Measurements from ENCODE around the gene RADIL.
A peak's percentile ranks its signal among the peaks of the same experiment; 100 is the strongest.
"Not testable (repeated sequence)": the region's sequence is repeated elsewhere in the genome, so short reads cannot be mapped to it uniquely, and the experiment has no call there.

RADIL gene

DNA sequence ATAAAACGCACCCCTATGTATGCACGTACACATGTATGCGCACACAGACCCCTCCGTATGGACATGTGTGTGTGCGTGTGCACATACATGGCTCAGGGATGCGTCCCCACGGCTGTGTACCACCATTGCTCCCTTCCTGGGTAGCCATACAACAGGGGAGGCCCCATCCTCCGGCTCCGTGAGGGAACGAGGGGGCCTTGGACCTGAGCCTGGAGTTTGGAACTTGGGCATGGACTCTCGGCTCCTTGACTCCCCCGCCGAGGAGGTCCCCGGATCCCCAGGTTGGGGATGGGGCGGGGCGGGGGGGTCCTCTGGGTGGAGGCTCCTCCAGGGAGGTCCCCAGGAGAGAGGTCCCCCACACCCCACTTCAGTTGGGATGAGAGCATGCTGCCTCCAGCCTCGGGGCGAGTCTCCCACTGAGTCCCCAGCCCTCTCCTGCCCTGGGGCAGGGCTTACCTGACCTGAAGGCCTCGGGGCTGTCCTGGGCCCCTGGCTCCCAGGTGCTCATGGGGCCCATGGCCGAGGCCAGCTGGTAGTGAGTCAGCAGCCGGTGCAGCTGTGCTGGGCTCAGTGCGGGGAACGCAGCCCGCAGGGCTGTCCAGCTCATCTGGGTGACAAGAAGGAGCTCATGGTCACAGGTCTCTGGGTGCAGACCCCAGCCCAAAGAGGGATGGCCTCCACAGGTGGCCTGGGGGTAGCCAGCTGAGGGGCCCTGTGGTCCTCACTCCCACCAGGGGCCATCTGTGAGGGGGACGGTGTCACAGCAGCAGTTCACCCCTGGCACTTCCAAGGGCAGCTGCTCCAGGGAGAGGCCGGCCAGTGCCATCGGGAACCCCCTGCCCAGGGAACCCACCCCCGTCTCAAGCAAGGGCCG is 78.2 kb downstream of the RADIL start:
- no peak for DNase-seq

DNA sequence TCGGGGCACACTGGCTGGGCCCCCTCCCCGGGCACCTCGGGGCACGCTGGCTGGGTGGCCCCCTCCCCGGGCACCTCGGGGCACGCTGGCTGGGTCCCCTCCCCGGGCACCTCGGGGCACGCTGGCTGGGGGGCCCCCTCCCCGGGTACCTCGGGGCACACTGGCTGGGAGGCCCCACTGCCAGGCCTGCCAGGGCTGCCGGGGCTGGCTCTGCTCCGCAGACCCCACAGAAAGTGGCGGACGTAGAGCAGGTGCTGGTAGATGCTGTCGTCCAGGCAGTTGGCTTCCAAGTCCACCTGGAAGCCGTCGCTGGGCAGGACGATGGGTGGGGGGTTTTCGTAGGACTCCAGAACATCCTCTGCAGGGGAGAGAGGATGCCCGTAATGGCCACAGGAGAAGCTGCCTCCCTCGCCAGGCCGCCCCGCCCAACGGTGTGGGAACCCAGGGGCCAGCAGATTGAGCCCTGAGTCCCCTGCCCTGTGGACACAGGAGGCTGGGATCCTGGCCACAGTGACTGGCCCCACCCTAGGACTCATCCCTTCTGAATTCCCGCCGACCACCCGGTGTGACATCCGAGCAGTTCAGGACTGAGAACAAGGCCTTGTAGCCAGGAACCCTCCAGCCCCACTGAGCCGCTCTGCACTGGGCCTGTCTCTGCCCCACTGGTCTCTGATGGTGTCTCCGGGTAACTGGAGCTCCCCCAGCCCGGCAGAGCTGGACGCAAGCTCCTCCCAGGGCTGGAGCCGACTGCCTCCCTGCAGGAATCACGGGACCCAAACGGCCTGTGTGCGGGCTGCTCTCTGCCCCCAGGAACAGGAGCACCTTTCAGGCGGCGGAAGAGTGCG is 79.9 kb downstream of the RADIL start:
- DNase-seq = peak; percentile 72

DNA sequence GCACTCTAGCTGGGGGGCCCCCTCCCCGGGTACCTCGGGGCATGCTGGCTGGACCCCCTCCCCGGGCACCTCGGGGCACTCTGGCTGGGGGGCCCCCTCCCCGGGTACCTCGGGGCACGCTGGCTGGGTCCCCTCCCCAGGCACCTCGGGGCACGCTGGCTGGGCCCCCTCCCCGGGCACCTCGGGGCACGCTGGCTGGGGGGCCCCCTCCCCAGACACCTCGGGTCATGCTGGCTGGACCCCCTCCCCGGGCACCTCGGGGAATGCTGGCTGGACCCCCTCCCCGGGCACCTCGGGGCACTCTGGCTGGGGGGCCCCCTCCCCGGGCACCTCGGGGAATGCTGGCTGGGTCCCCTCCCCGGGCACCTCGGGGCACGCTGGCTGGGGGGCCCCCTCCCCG is 80.9 kb downstream of the RADIL start:
- not testable (repeated sequence) for DNase-seq

DNA sequence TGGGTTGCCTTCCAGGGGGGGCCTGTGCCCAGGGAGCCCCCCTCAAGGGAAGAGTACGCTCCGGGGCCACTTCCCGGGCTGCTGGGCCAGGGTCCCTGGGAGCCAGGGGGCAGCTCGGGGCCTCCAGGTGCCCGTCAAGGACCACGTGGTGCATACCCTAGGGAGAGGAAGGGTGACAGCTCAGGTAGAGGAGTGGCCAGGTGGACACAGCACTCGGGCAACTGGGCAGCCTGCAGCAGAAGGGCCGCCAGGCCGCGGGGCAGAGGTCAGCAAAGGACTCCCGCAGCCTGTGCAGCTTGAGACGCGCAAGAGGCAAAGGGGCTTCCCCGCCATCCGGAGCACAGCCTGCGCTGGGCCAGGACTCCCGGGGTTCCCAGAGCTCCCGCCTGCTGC is 81.7 kb downstream of the RADIL start:
- no peak for DNase-seq

DNA sequence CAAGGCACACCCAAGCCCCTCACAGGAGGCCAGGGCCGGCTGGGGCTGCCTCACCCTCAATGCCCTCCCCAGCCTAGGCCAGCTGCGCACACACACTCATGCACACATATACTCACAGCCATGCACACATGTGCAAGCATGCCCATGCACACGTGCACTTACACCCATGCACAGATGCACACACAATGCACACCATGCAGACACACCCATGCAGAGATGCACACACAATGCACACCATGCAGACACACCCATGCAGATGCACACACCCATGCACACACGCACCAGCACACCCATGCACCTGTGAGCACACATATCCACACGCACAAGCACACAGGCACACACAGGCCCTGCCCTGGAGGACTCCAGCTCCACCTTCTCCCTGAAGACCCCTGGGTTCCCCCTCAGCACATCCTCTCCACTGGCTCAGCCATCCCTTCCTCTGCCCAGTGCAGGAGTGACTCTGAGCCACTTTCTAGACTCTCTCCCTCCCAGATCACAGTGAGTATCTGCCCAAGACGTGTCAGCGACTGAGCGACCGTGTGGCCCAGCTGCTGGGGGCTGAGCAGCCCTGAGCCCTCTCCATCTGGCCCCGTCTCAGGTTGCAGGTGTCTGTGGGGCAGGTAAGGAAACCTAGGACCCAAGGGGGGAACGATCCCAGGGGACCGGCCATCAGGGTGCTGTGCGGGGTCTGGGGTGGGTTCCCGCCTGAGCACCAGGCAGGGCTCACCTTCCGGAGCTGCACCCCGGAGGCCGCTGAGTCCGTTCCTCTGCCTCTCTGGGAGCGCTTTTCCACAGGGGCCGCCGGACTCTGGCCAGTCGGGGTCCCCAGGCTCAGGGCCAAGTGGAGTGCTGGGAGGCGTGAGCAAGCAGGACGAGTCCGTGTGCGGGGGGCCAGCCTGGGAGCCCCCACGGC is 82.3 kb downstream of the RADIL start:
- DNase-seq = no peak

DNA sequence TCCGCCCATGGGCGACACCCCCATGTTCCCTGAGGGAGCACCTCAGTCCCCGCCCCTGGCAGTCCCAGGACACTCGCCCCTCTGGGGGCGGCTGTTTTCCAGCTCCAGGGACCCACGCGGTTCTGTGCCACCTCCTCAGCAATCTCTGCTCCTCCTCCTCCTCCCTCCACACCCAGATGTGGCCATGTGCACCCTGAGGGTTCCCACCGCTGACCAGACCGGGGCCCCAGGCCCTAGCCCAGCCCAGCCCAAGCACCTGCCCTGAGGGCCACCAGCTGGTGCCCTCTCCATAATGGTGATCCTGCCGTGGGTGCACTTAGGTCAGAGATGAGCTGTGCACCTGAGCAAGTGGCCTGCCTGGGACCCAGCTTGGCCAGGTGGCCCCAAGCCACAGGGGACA is 83.0 kb downstream of the RADIL start:
- DNase-seq = no peak

DNA sequence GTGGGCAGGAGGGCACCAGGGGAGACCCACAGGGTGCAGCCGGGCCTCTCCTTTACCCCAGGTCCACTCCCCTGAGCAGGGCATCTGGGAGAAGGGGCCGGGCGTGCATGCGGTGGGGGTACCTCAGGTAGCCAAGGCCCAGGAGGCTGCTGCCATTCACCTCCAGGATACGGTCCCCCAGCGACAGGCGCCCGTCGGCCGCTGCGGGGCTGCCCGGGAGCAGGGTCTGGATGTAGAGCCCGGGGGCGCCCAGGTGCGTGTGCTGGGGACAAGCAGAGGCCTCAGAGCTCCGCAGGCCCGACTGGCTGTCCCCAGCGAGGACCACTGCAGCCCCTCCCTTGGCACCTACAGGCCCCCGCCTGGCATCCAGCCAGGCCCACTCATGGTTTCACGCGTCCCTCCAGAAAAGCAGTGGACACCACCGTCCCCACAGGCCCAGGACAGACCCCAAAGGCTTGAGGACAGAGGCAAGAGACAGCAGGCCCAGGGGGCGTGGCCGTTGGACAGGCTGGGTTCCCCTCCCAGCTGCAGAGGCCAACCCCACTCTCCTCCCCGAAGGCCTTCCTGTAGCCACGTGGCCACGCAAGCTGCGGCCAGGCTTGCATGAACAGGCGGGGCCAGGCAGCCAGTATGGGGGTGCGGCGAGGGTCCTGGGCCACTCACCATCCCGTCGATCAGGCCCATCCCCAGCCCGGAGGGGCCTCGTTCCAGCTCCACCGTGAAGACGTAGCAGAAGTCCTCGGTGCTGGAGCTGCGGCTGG is 83.8 kb downstream of the RADIL start:
- no peak for DNase-seq

DNA sequence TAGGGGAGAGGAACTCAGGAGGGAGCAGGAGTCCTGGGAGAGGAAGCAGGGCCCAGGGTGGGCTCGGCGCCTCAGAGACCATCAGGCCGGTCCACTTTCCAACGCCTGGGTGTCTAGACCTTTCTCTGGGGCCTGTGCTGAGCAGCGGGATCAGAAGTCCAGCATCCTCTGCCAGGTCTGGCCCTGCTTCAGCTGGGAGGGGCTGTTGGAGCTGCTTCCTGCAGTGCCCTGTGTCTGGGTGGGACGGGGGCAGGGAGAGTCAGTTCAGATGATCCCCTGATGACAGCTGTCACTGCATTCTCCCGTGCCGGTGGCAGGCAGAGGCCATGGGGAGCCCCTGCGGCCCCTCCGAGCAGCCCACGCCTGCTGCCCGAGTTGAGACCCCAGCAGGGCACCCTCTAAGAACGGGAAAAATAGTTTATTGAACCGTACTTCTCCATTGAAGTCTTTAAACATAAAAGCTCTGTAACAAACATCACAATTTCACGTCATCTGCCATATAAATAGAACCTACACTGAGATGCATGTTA is 84.7 kb downstream of the RADIL start:
- DNase-seq = no peak

DNA sequence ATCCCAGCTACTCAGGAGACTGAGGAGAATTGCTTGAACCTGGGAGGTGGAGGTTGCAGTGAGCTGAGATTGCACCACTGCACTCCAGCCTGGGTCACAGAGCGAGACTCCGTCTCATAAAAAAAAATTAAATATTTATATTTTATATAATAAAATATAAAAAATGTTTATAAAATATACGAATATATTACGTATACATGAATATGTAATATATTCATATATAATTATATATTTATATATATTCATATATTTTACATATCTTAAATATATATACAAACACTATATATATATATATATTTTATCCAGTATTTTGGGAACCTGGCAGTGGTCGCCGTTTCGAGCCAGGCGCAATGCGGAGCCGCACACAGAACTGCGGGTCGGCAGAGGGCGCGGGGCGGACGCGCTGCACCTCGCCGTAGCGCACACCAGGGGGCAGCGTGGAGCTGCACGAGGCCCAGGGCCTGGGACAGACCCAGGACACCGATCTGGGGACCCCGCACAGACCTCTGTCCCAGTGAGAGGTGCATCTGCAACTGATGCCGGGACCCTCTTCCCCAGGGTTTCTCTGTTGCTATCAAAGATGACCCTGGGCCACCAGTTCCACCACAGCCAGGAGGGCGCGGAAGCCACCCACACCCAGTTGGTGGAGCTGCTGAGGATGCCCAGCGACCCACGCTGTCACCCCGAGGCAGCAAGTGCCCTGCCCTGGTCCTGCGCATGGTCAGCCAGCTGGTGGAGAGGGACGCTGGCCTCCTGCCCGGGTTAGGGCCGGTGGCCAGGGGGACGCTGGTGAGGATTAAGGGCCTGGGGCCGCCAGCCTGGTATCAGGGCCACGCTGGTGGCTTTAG is 85.4 kb downstream of the RADIL start:
- DNase-seq = peak; percentile 83

DNA sequence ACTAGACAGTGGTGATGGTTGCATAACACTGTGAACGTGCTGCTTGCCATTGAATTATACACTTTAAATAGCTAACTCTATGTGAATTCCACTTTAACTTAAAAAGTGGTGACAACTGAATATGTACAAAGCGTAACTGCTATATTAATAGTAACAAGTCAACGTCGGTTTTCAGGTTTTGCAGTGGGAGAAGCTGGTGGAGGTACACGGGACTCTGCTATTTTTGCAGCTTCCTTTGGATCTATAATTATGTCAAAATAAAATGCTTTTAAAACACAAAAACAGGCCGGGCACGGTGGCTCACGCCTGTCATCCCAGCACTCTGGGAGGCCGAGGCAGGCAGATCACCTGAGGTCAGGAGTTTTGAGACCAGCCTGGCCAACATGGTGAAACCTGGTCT is 87.1 kb downstream of the RADIL start:
- DNase-seq = no peak

DNA sequence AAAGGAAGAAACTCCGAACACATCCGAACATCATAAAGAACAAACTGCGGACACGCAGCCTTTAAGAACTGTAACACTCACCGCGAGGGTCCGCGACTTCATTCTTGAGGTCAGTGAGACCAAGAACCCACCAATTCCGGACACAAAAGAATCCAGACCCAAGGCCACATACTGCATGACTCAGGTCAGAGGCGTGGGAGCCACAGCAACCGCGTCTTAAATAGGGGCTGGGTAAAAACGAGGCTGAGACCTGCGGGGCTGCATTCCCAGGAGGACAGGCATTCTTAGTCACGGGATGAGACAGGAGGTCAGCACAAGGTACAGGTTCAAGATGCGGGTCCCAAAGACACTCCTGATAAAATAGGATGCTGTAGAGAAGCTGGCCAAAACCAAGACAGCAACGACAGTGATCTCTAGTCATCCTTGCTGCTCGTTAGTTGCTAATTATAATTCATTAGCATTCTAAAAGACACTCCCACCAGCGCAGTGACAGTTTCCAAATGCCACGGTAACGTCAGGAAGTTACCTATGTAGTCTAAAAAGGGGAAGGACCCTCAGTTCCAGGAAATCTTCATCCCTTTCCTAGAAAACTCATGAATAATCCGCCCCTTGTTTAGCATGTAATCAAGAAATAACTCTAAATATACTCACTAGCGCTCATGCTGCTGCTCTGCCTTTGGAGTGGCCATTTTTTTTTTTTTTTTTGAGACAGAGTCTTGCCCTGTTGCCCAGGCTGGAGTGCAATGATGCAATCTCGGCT is 88.7 kb downstream of the RADIL start:
- peak; percentile 96 for DNase-seq

DNA sequence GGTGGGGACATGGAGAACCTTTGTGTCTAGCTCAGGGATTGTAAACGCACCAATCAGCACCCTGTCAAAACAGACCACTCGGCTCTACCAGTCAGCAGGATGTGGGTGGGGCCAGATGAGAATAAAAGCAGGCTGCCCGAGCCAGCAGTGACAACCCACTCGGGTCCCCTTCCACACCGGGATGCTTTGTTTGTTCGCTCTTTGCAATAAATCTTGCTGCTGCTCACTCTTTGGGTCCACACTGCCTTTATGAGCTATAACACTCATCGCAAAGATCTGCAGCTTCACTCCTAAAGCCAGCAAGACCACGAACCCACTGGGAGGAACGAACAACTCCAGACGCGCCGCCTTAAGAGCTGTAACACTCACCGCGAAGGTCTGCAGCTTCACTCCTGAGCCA is 89.3 kb downstream of the RADIL start:
- DNase-seq = not testable (repeated sequence)

DNA sequence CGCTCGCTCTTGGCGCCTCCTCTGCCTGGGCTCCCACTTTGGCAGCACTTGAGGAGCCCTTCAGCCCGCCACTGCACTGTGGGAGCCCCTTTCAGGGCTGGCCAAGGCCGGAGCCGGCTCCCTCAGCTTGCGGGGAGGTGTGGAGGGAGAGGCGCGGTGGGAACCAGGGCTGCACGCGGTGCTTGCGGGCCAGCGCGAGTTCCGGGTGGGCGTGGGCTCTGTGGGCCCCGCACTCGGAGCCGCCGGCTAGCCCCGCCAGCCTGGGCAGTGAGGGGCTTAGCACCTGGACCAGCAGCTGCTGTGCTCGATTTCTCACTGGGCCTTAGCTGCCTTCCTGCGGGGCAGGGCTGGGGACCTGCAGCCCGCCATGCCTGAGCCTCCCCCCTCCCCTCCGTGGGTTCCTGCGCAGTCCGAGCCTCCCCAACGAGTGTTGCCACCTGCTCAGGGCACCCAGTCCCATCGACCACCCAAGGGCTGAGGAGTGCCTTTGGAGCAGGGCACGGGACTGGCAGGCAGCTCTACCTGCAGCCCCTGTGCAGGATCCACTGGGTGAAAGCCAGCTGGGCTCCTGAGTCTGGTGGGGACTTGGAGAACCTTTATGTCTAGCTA is 90.0 kb downstream of the RADIL start:
- DNase-seq = not testable (repeated sequence)

DNA sequence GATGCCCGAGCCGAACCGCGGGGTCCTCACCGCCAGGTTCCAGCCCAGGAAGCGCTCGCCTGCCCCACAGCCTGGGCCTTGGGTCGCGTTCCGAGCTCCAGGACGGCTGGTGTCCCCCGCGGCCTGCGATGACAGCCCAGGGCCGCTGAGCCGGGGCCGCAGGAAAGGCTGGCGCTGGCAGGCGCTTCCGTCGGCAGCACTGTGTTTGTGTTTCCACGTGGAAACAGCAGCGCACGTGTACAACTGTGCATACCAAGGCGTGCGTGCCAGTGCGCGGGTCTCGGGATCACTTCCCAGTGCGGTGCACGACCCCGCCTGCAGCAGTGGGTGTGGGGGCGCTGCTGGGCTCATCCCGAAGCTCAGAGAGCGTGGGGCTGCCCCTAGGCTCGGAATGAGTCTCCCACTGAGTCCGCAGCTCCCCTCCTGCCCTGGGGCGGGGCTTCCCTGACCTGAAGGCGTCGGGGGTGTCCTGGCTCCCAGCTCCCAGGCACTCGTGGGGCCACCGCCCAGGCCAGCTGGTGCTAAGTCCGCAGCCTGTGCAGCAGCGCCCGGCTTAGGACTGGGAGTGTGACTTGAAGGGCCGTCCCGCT is 90.9 kb downstream of the RADIL start:
- DNase-seq = no peak

DNA sequence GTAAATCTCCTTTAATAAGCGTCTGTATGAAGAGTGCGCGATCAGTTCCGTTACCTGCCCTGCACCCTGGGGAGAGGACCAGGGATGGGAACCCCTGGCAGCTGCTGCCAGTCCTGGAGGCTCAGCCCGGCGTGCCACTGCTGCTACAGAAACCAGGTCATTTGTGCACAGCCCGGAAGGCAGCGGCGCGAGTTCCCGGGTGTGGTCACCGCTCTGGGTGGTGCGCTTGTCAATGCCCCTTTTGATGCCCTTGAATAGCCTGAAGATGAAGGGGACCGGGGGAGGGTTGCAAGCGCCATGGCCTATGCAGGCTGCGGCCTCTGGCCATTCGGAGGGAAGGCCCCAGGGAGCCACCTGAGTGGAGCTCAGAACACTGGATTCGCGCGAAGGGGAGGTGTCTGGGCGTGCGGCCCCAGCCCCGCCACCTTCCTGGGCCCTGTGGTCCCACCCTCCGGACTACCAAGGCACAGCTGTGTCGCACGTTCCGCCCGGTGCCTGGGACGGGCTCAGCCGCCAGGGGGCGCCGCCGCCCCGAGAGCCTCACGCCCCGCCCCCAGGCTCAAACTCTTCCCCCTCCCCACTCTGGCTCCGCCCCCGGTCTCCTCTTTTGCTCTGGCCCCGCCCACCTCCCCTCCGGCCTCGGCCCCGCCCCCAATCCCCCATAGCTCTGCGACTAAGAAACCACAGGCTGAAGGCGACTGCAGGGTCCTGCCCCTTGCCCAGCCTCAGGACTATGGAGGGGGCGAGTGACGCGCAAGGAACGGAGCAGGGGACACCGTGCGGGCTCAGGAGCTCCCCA is 91.6 kb downstream of the RADIL start:
- DNase-seq = peak; percentile 76

DNA sequence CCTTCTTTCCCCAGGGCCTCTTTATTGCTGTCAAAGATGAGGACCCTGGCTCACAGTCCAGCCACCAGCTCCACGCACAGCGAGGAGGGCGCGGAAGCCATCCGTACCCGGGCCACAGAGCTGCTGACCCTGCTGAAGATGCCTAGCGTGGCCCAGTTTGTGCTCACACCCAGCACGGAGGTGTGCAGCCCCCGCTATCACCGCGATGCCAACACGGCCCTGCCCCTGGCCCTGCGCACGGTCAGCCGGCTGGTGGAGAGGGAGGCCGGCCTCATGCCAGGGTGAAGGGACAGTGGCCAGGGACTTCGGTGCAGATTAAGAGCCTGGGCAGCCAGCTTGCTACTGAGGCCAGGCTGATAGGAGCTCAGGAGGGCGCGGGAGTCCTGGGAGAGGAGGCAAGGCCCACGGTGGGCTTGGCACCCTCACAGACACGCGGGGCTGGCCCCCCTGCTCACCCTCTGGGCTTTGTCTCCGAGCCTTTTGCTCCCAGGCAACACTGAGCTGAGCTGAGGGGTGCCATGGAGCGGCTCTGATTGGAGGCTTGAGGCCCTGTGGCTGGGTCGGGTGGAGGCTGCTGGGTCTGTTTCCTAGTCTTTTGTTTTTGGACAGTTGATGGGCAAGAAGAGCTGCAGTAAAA is 92.3 kb downstream of the RADIL start:
- DNase-seq = no peak

DNA sequence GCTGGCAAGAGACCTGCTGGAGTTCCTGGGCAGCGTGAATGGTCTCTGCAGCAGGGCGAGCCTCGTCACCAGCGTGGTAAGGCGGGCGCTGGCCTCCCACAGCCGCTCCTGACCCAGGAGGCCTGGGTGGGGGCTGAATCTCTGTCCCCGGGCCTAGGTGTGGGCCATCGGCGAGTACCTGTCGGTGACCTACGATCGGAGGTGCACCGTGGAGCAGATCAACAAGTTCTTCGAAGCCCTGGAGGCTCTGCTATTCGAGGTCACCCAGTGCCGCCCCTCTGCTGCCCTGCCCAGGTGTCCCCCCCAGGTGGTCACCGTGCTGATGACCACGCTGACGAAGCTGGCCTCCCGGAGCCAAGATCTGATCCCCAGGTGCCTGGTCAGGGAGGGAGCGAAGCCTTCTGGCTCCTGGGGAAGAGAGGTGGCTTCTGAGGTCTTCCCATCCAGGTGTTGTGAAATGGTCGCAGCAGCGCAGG is 93.0 kb downstream of the RADIL start:
- DNase-seq = no peak

DNA sequence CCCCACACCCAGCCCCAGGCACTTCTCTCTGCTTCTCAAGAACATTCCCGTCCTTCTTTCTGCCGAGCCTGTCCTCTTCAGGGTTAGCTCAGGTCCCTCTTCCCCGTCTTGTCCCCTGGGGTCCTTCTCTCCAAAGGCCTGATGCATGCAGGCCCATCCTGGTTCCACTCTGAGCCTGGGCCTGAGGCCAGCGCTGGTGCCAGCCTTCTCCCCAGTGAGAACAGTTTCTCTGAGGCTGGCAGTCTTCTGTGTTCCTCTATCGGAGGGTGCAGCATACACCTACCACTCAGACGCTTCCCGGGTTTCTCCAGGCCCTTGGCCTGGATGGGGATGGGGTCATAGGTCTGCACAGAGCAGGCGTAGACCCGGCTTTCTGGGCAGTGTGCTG is 93.4 kb downstream of the RADIL start:
- no peak for DNase-seq
